Measurements from ENCODE around the gene NCAM1. TPM values are rescaled to one million over a fixed set of nuclear protein-coding genes. Genes with fewer than 3 reads are reported as not detected.

NCAM1 gene
- total RNA-seq, 1 experiment from 2014 or later: 0.22 TPM

GRCh38 chr11:113162592-113162962 lies 201.4 kb downstream of the NCAM1 start:
- TF ChIP-seq RAD21 (IDR thresholded peaks at IDR 0.05; ENCODE audit: low read depth) (0 out of 2 replicates have a peak, but pooled peaks have one; percentile 7), MAX (IDR thresholded peaks at IDR 0.05) (no peak), CTCF (IDR thresholded peaks at IDR 0.05 in 2 of 3, conservative IDR thresholded peaks at IDR 0.05 in 1 of 3; ENCODE audit: borderline replicate concordance in 1 of 3, insufficient read depth in 1 of 3, low read depth in 2 of 3, low read length in 2 of 3) (peak in 2 of 3 experiments; percentile 15 to 33; a peak in 3 of 6 replicates)
- no peak for DNase-seq (ENCODE audit: low read depth, low spot score)
- Histone ChIP-seq H3K9me3 (ENCODE audit: control insufficient read depth in 1 of 2, insufficient read depth in 1 of 2, low read depth in 1 of 2, low read length in 2 of 2) (no peaks in the 10 kb centered on the region), H3K36me3 (ENCODE audit: control insufficient read depth in 1 of 2, insufficient read depth in 2 of 2, low read length in 2 of 2) (no peaks in the 10 kb centered on the region), H3K9ac (ENCODE audit: low read length) (no peak overlapping the region), H2AFZ (ENCODE audit: low read depth, low read length, poor library complexity, severe bottlenecking) (no peak overlapping the region), H3K27me3 (ENCODE audit: insufficient read depth, low read length) (peaks cover 25% of the 10 kb centered on the region), H3K9me2 (ENCODE audit: insufficient read depth) (no peaks in the 10 kb centered on the region), H3K4me2 (ENCODE audit: low read length) (no peak overlapping the region), H3K27ac (ENCODE audit: low read depth, low read length) (no peak overlapping the region), H3K79me2 (ENCODE audit: insufficient read depth, low read length) (no peaks in the 10 kb centered on the region), H3K4me3 (replicated peaks in 1 of 2; ENCODE audit: low read depth in 1 of 2, low read length in 2 of 2) (no peak overlapping the region), H4K20me1 (ENCODE audit: insufficient read depth) (no peaks in the 10 kb centered on the region), H3K4me1 (ENCODE audit: control insufficient read depth in 1 of 2, insufficient read depth in 2 of 2, low read length in 2 of 2) (no peaks in the 10 kb centered on the region)
- CTCF ChIA-PET: no interaction called here
- POLR2A ChIA-PET: no interaction called here
- BruUV-seq (replicated peaks): no TSS peak
- intact Hi-C loops (cut with micrococcal nuclease): no loop called here
- RAD21 ChIA-PET (ENCODE audit: low non-redundant PET in 1 of 2, low total read pairs in 2 of 2, uncharacterized antibody in 2 of 2, unreplicated experiment in 2 of 2): no interaction called here
- ATAC-seq: no peak

GRCh38 chr11:113163291-113164030 lies 202.2 kb downstream of the NCAM1 start:
- no peak for ATAC-seq
- BruUV-seq (replicated peaks): no TSS peak
- no peak overlapping the region for H3K9ac ChIP-seq (ENCODE audit: low read length)
- POLR2A ChIA-PET: no interaction called here
- H2AFZ ChIP-seq (ENCODE audit: low read depth, low read length, poor library complexity, severe bottlenecking): no peak overlapping the region
- no peaks in the 10 kb centered on the region for H3K36me3 ChIP-seq (ENCODE audit: control insufficient read depth in 1 of 2, insufficient read depth in 2 of 2, low read length in 2 of 2)
- no peaks in the 10 kb centered on the region for H3K9me2 ChIP-seq (ENCODE audit: insufficient read depth)
- DNase-seq (ENCODE audit: low read depth, low spot score): no peak
- no peak overlapping the region for H3K27ac ChIP-seq (ENCODE audit: low read depth, low read length)
- H3K79me2 ChIP-seq (ENCODE audit: insufficient read depth, low read length): no peaks in the 10 kb centered on the region
- H3K9me3 ChIP-seq (ENCODE audit: control insufficient read depth in 1 of 2, insufficient read depth in 1 of 2, low read depth in 1 of 2, low read length in 2 of 2): no peaks in the 10 kb centered on the region
- H3K27me3 ChIP-seq (ENCODE audit: insufficient read depth, low read length): peaks cover 34% of the 10 kb centered on the region
- CTCF ChIA-PET: no interaction called here
- H3K4me3 ChIP-seq (replicated peaks in 1 of 2; ENCODE audit: low read depth in 1 of 2, low read length in 2 of 2): no peak overlapping the region
- no peaks in the 10 kb centered on the region for H4K20me1 ChIP-seq (ENCODE audit: insufficient read depth)
- RAD21 ChIA-PET (ENCODE audit: low non-redundant PET in 1 of 2, low total read pairs in 2 of 2, uncharacterized antibody in 2 of 2, unreplicated experiment in 2 of 2): no interaction called here
- intact Hi-C loops (cut with micrococcal nuclease): no loop called here
- no peak overlapping the region for H3K4me2 ChIP-seq (ENCODE audit: low read length)
- no peaks in the 10 kb centered on the region for H3K4me1 ChIP-seq (ENCODE audit: control insufficient read depth in 1 of 2, insufficient read depth in 2 of 2, low read length in 2 of 2)
- TF ChIP-seq SP1 (IDR thresholded peaks at IDR 0.05; ENCODE audit: low read depth): no peak
- TF ChIP-seq SIN3A (IDR thresholded peaks at IDR 0.05; ENCODE audit: low read depth): no peak
- no peak for TF ChIP-seq EZH2phosphoT487 (IDR thresholded peaks at IDR 0.05; ENCODE audit: borderline replicate concordance)
- TF ChIP-seq ZFX (IDR thresholded peaks at IDR 0.05): no peak
- no peak for TF ChIP-seq JUND (IDR thresholded peaks at IDR 0.05)
- TF ChIP-seq ZNF274 (IDR thresholded peaks at IDR 0.05; ENCODE audit: low read depth, low read length): no peak
- no peak for TF ChIP-seq CEBPB (IDR thresholded peaks at IDR 0.05; ENCODE audit: low read depth)
- TF ChIP-seq CBX3 (IDR thresholded peaks at IDR 0.05; ENCODE audit: low read depth): no peak
- no peak for TF ChIP-seq ZBTB33 (IDR thresholded peaks at IDR 0.05; ENCODE audit: extremely low read depth, insufficient replicate concordance, low read length)
- TF ChIP-seq EGR1 (IDR thresholded peaks at IDR 0.05; ENCODE audit: low read depth): no peak
- no peak for TF ChIP-seq ATF3 (IDR thresholded peaks at IDR 0.05)
